HG02981 (cell line): ENCODE measurements around the gene FCRLB.
"Not testable (repeated sequence)": the region's sequence is repeated elsewhere in the genome, so short reads cannot be mapped to it uniquely, and the experiment has no call there.

ENCODE experiments used
- ATAC-seq: cut with Tn5 transposase; IDR thresholded peaks from one replicate; pipeline ENCODE4 v1.9.1; 2021; ENCODE audit warnings: mild to moderate bottlenecking, moderate library complexity; ENCODE audit not compliant: unreplicated experiment

Gene FCRLB

GRCh38 chr1:161719325-161719611, 2.1 kb upstream of the FCRLB start:
- peak; percentile 33 for ATAC-seq

- ATAC-seq = no peak
These were observed 922 bp upstream of the FCRLB start for GRCh38 chr1:161720422-161720821.

GRCh38 chr1:161721738-161722343, 497 bp downstream of the FCRLB start:
- no peak for ATAC-seq

- no peak for ATAC-seq
These were observed 1.1 kb downstream of the FCRLB start for GRCh38 chr1:161722406-161722805.

GRCh38 chr1:161723459-161724141, 2.3 kb downstream of the FCRLB start:
- ATAC-seq = no peak

GRCh38 chr1:161725258-161725907, 4.0 kb downstream of the FCRLB start:
- not testable (repeated sequence) for ATAC-seq

- ATAC-seq = no peak
These were observed 4.6 kb downstream of the FCRLB start for GRCh38 chr1:161725908-161726472.

- peak; percentile 44 for ATAC-seq
These were observed 5.3 kb downstream of the FCRLB start for GRCh38 chr1:161726473-161727255.

- ATAC-seq = no peak
These were observed 6.0 kb downstream of the FCRLB start for GRCh38 chr1:161727256-161727924.

- ATAC-seq = no peak
These were observed 7.3 kb downstream of the FCRLB start for GRCh38 chr1:161728376-161729226.

- ATAC-seq = no peak
These were observed 8.8 kb downstream of the FCRLB start for GRCh38 chr1:161730050-161730564.

GRCh38 chr1:161731241-161731640, 9.9 kb downstream of the FCRLB start:
- ATAC-seq = no peak

- no peak for ATAC-seq
These were observed 10.8 kb downstream of the FCRLB start for GRCh38 chr1:161731981-161732718.

GRCh38 chr1:161733526-161733925, 12.2 kb downstream of the FCRLB start:
- ATAC-seq = no peak

GRCh38 chr1:161735837-161736236, 14.5 kb downstream of the FCRLB start:
- no peak for ATAC-seq

GRCh38 chr1:161736335-161736969, 15.1 kb downstream of the FCRLB start:
- no peak for ATAC-seq

GRCh38 chr1:161737625-161738024, 16.3 kb downstream of the FCRLB start:
- no peak for ATAC-seq

- peak; percentile 61 for ATAC-seq
These were observed 17.4 kb downstream of the FCRLB start for GRCh38 chr1:161738627-161739287.
